Measurements from ENCODE around the gene BMP6. TPM values are rescaled to one million over a fixed set of nuclear protein-coding genes. Genes with fewer than 3 reads are reported as not detected.
A peak's percentile ranks its signal among the peaks of the same experiment; 100 is the strongest.

The BMP6 gene
- total and polyA plus RNA-seq, 10 of the 15 experiments (the other 5 are each of a cell fraction or from before 2014, with no cell fraction given) = 0.02 to 0.15 (median 0.05) TPM; not detected in 5

GRCh38 chr6:7916959-7917358, 191.1 kb downstream of the BMP6 start:
- DNase-seq (ENCODE audit: low read depth, low spot score) = peak; percentile 76
- Histone ChIP-seq H3K4me2 (ENCODE audit: control insufficient read depth, insufficient read depth) (peak overlapping the region; percentile 89), H2AFZ (ENCODE audit: control insufficient read depth, low read depth, low read length) (no peak overlapping the region), H3K27me3 (replicated peaks in 1 of 2; ENCODE audit: control insufficient read depth in 2 of 2, insufficient read depth in 2 of 2, low read length in 1 of 2) (peaks cover 0 to 3% of the 10 kb centered on the region in 2 experiments; a peak in 2 of 4 replicates), H3K4me1 (ENCODE audit: control insufficient read depth, insufficient read depth, low read length) (peaks cover 59% of the 10 kb centered on the region), H3K79me2 (ENCODE audit: control insufficient read depth, insufficient read depth, low read length) (no peaks in the 10 kb centered on the region), H3K36me3 (ENCODE audit: control insufficient read depth in 2 of 2, insufficient read depth in 2 of 2, low read length in 1 of 2) (no peaks in the 10 kb centered on the region), H3K9me3 (replicated peaks; ENCODE audit: control insufficient read depth, insufficient read depth, low read length) (no peaks in the 10 kb centered on the region; the same call in 2 of the 3 replicates), H3K9ac (ENCODE audit: control insufficient read depth, insufficient read depth, low read length) (peak overlapping the region; percentile 51), H3K27ac (ENCODE audit: control insufficient read depth, insufficient read depth) (peak overlapping the region; percentile 70), H3K4me3 (peak overlapping the region; percentile 20; the same call in 1 of the 2 replicates), H4K20me1 (ENCODE audit: control insufficient read depth, insufficient read depth) (no peaks in the 10 kb centered on the region)
- WGBS (ENCODE audit: insufficient coverage, insufficient replicate concordance, low lambda C conversion rate, missing lambda C conversion rate) = 0% methylated on average over 1 of the region's 1 CpG
- RAD21 ChIA-PET (ENCODE audit: unreplicated experiment) = interaction anchor here (0.8 to 1.0 kb wide), 3 partner anchors 9 to 23 kb away, joined by 3 read pairs; no protein-coding TSS in a partner anchor
- in situ Hi-C loops (cut with MboI) (loop anchor here (5.0 kb wide), 1 partner anchor 45 kb away; no protein-coding TSS in a partner anchor), intact Hi-C loops (cut with micrococcal nuclease; ENCODE audit: unreplicated experiment) (loop anchor here (1.0 kb wide), 1 partner anchor 46 kb away; no protein-coding TSS in a partner anchor)
- ATAC-seq = peak; percentile 78
- POLR2A ChIA-PET = no interaction called here
- CTCF ChIA-PET = interaction anchor here (1.0 to 1.2 kb wide), 3 partner anchors 9 to 44 kb away, joined by 3 read pairs; no protein-coding TSS in a partner anchor
- no TSS peak for BruUV-seq (replicated peaks)
- FAIRE-seq = peak; percentile 65
- SMC1A ChIA-PET (ENCODE audit: uncharacterized antibody, unreplicated experiment) = interaction anchor here (0.6 to 1.7 kb wide), 6 partner anchors 8 to 305 kb away, joined by 3 to 5 read pairs (median 4); no protein-coding TSS in a partner anchor
- TF ChIP-seq BHLHE40 (IDR thresholded peaks at IDR 0.05; ENCODE audit: borderline replicate concordance in 1 of 2, low read depth in 2 of 2, low read length in 1 of 2) (peak in 1 of 2 experiments; percentile 30; a peak in 1 of 4 replicates), CEBPZ (IDR thresholded peaks at IDR 0.05; ENCODE audit: low read depth, low read length) (no peak), EP300 (IDR thresholded peaks at IDR 0.05; ENCODE audit: borderline replicate concordance in 1 of 2, control insufficient read depth in 1 of 2, low read depth in 2 of 2, low read length in 2 of 2) (peak in 1 of 2 experiments; percentile 82; a peak in 2 of 4 replicates), ZNF24 (IDR thresholded peaks at IDR 0.05) (no peak), REST (IDR thresholded peaks at IDR 0.05; ENCODE audit: low read depth, low read length) (no peak), HCFC1 (IDR thresholded peaks at IDR 0.05; ENCODE audit: low read length) (no peak), HDGF (IDR thresholded peaks at IDR 0.05) (no peak), BCL3 (IDR thresholded peaks at IDR 0.05; ENCODE audit: borderline replicate concordance, insufficient read depth, low read depth, low read length, poor library complexity, severe bottlenecking) (peak; percentile 31), MTA3 (IDR thresholded peaks at IDR 0.05; ENCODE audit: borderline replicate concordance, low read length) (peak; percentile 87; the same call in 1 of the 2 replicates), TCF7 (IDR thresholded peaks at IDR 0.05; ENCODE audit: borderline replicate concordance) (no peak), DPF2 (IDR thresholded peaks at IDR 0.05) (no peak), KLF5 (IDR thresholded peaks at IDR 0.05; ENCODE audit: partially characterized antibody) (no peak), FOXK2 (IDR thresholded peaks at IDR 0.05) (no peak), NFIC (IDR thresholded peaks at IDR 0.05; ENCODE audit: low read depth, low read length) (peak; percentile 94), IKZF2 (IDR thresholded peaks at IDR 0.05) (peak in 1 of 2 experiments; percentile 13; a peak in 1 of 4 replicates), SP1 (IDR thresholded peaks at IDR 0.05; ENCODE audit: low read depth, low read length) (peak; percentile 55)
